ENCODE data around the gene LAMB1. TPM values are rescaled to one million over a fixed set of nuclear protein-coding genes. Genes with fewer than 3 reads are reported as not detected.

LAMB1 gene
- total and polyA plus RNA-seq, 4 donors: 95.9 to 285 (median 173) TPM

DNA sequence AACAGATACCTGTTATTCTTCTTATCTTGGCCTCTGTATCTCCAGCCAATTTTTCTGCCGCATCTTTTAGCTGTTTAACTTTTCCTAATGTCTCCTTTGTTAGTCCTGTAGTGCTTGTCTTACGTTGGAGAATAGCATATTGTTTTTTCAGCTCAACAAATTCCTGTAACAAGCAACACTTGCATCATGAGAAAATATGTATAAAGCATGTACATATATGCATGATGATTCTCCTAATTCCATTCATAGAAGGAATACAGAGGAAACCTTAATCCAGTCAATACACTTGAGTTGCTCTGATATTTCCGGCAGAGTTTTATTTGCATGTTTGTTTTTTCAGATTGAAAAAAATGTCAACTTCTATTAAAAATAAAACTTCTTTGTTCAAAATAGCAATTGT lies 26.1 kb upstream of the LAMB1 start:
- ATAC-seq (ENCODE audit: insufficient read depth, low FRiP score) (no peak), DNase-seq (no peak)
- H3K4me3 ChIP-seq: no peak overlapping the region
- TF ChIP-seq, protein P1, sequence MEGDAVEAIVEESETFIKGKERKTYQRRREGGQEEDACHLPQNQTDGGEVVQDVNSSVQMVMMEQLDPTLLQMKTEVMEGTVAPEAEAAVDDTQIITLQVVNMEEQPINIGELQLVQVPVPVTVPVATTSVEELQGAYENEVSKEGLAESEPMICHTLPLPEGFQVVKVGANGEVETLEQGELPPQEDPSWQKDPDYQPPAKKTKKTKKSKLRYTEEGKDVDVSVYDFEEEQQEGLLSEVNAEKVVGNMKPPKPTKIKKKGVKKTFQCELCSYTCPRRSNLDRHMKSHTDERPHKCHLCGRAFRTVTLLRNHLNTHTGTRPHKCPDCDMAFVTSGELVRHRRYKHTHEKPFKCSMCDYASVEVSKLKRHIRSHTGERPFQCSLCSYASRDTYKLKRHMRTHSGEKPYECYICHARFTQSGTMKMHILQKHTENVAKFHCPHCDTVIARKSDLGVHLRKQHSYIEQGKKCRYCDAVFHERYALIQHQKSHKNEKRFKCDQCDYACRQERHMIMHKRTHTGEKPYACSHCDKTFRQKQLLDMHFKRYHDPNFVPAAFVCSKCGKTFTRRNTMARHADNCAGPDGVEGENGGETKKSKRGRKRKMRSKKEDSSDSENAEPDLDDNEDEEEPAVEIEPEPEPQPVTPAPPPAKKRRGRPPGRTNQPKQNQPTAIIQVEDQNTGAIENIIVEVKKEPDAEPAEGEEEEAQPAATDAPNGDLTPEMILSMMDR (IDR thresholded peaks at IDR 0.05; ENCODE audit: control extremely low read depth, extremely low read depth): no peak
- H3K9me3 ChIP-seq (ENCODE audit: control insufficient read depth in 4 of 4, insufficient read depth in 3 of 4, low read length in 3 of 4): no peaks in the 10 kb centered on the region
- 89 to 93% methylated on average over 3 of the region's 3 CpGs for whole genome bisulfite sequencing, 2 donors
- H3K27me3 ChIP-seq (ENCODE audit: control insufficient read depth in 3 of 3, insufficient read depth in 3 of 3, low read length in 2 of 3): no peaks in the 10 kb centered on the region
- H3K4me1 ChIP-seq (ENCODE audit: control insufficient read depth in 5 of 5, insufficient read depth in 5 of 5, low read length in 5 of 5): peaks cover 0 to 1% (median 0%) of the 10 kb centered on the region in 5 donors
- no peak overlapping the region for H3K27ac ChIP-seq (ENCODE audit: low read depth in 1 of 2, low read length in 1 of 2)
- no peak overlapping the region for H3K9ac ChIP-seq (ENCODE audit: insufficient read depth in 1 of 2, low read length in 2 of 2)
- no peaks in the 10 kb centered on the region for H3K36me3 ChIP-seq (ENCODE audit: control insufficient read depth in 4 of 4, insufficient read depth in 4 of 4, low read length in 4 of 4)

DNA sequence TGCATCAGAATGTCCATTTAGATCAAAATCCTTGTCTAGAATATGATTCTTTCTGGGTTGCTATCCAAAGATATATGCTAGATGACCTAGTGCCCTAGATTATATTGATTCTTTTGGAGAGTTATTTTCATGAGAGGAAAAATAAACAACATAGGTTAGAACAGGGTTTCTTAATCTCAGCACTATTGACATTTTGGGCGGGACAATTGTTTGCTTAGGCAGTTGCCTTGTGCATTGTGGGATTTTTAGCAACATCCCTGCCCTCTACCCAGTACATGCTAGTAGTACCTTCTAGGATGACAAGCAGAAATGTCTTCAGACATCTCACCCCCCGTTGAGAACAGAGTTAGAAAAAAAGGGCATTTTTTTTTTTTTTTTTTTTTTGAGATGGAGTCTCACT lies 25.1 kb upstream of the LAMB1 start:
- ATAC-seq (ENCODE audit: insufficient read depth, low FRiP score): no peak
- 72 to 76% methylated on average over 2 of the region's 2 CpGs for WGBS, 2 donors
- TF ChIP-seq, protein P1 (IDR thresholded peaks at IDR 0.05; ENCODE audit: control extremely low read depth, extremely low read depth): no peak
- no peak overlapping the region for H3K9ac ChIP-seq (ENCODE audit: insufficient read depth in 1 of 2, low read length in 2 of 2)
- H3K36me3 ChIP-seq (ENCODE audit: control insufficient read depth in 4 of 4, insufficient read depth in 4 of 4, low read length in 4 of 4): no peaks in the 10 kb centered on the region
- H3K9me3 ChIP-seq (ENCODE audit: control insufficient read depth in 4 of 4, insufficient read depth in 3 of 4, low read length in 3 of 4): no peaks in the 10 kb centered on the region
- no peaks in the 10 kb centered on the region for H3K27me3 ChIP-seq (ENCODE audit: control insufficient read depth in 3 of 3, insufficient read depth in 3 of 3, low read length in 2 of 3)
- H3K4me1 ChIP-seq (ENCODE audit: control insufficient read depth in 5 of 5, insufficient read depth in 5 of 5, low read length in 5 of 5): peaks cover 0 to 1% (median 0%) of the 10 kb centered on the region in 5 donors
- no peak for DNase-seq
- no peak overlapping the region for H3K4me3 ChIP-seq
- H3K27ac ChIP-seq (ENCODE audit: low read depth in 1 of 2, low read length in 1 of 2): no peak overlapping the region

DNA sequence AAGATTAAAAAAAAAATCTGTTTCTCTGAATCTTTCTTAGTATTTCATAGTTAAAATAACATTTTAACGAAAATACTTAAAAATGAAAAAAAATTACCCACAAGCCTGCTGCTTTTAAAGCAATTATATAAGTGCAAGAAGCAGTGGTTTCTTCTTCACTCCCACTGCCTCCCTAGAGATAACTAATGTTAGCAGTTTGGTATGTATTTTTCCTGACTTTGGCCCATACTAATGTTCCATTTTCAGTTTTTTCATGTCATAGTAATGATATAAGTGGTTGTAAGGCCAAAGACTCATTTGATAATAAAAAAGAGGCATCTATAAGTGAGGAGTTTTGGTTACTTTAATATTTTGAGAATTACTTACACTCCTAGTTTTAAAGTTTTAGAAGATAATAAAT lies 24.3 kb upstream of the LAMB1 start:
- H3K27ac ChIP-seq (ENCODE audit: low read depth in 1 of 2, low read length in 1 of 2): no peak overlapping the region
- no peaks in the 10 kb centered on the region for H3K27me3 ChIP-seq (ENCODE audit: control insufficient read depth in 3 of 3, insufficient read depth in 3 of 3, low read length in 2 of 3)
- no peak overlapping the region for H3K9ac ChIP-seq (ENCODE audit: insufficient read depth in 1 of 2, low read length in 2 of 2)
- ATAC-seq (ENCODE audit: insufficient read depth, low FRiP score) (no peak), DNase-seq (no peak)
- no peaks in the 10 kb centered on the region for H3K9me3 ChIP-seq (ENCODE audit: control insufficient read depth in 4 of 4, insufficient read depth in 3 of 4, low read length in 3 of 4)
- H3K36me3 ChIP-seq (ENCODE audit: control insufficient read depth in 4 of 4, insufficient read depth in 4 of 4, low read length in 4 of 4): no peaks in the 10 kb centered on the region
- H3K4me3 ChIP-seq: no peak overlapping the region
- 81 to 100% methylated on average over 1 of the region's 1 CpG for WGBS, 2 donors
- peaks cover 0 to 4% (median 0%) of the 10 kb centered on the region in 5 donors for H3K4me1 ChIP-seq (ENCODE audit: control insufficient read depth in 5 of 5, insufficient read depth in 5 of 5, low read length in 5 of 5)
- TF ChIP-seq, protein P1 (IDR thresholded peaks at IDR 0.05; ENCODE audit: control extremely low read depth, extremely low read depth): no peak

DNA sequence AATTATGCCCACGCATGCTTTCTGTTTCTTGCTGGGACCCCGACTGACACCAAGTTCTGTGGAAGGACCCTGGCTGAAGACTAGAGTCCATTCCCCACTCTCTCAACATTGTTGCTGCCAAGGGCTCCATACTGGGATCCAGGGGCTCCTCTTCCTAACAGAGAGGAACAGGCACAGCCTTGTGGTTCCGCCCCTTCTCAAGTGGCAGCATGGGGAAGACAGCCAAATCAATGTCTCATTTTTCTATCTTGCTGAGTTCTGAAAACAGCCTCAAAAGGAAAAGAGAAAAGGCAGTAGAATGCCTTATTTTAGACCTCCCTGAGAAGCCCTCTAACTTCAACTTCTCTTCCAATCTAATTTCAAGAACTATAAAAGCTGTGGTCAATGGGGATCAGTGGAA lies 23.7 kb upstream of the LAMB1 start:
- DNase-seq: peak in 2 of 3 donors; percentile 45 to 58
- H3K9me3 ChIP-seq (ENCODE audit: control insufficient read depth in 4 of 4, insufficient read depth in 3 of 4, low read length in 3 of 4): no peaks in the 10 kb centered on the region
- no peak overlapping the region for H3K9ac ChIP-seq (ENCODE audit: insufficient read depth in 1 of 2, low read length in 2 of 2)
- no peak for ATAC-seq (ENCODE audit: insufficient read depth, low FRiP score)
- WGBS, 2 donors: 88 to 89% methylated on average over 3 of the region's 3 CpGs
- no peak overlapping the region for H3K4me3 ChIP-seq
- H3K4me1 ChIP-seq (ENCODE audit: control insufficient read depth in 5 of 5, insufficient read depth in 5 of 5, low read length in 5 of 5): peaks cover 0 to 4% (median 0%) of the 10 kb centered on the region in 5 donors
- TF ChIP-seq, protein P1 (IDR thresholded peaks at IDR 0.05; ENCODE audit: control extremely low read depth, extremely low read depth): no peak
- H3K27me3 ChIP-seq (ENCODE audit: control insufficient read depth in 3 of 3, insufficient read depth in 3 of 3, low read length in 2 of 3): no peaks in the 10 kb centered on the region
- H3K27ac ChIP-seq (ENCODE audit: low read depth in 1 of 2, low read length in 1 of 2): no peak overlapping the region
- no peaks in the 10 kb centered on the region for H3K36me3 ChIP-seq (ENCODE audit: control insufficient read depth in 4 of 4, insufficient read depth in 4 of 4, low read length in 4 of 4)

All from lung (tissue), 12 donors.